TTC549 (cell line): ENCODE measurements around the gene CLPTM1.
"Not testable (repeated sequence)": the region's sequence is repeated elsewhere in the genome, so short reads cannot be mapped to it uniquely, and the experiment has no call there.

ENCODE experiments used
- FAIRE-seq: peaks from 2 replicates; lab custom pipeline; 2012; peaks lifted over from hg19 to GRCh38; lab: Jason Lieb, UNC

Gene CLPTM1

GRCh38 chr19:44975444-44975843 is 20.3 kb downstream of the CLPTM1 start:
- no peak for FAIRE-seq

GRCh38 chr19:44984005-44984404 is 28.8 kb downstream of the CLPTM1 start:
- no peak for FAIRE-seq

GRCh38 chr19:44985445-44985844 is 30.3 kb downstream of the CLPTM1 start:
- FAIRE-seq = no peak

GRCh38 chr19:44986389-44986788 is 31.2 kb downstream of the CLPTM1 start:
- no peak for FAIRE-seq

GRCh38 chr19:44987148-44987675 is 32.0 kb downstream of the CLPTM1 start:
- no peak for FAIRE-seq

GRCh38 chr19:44988273-44988672 is 33.1 kb downstream of the CLPTM1 start:
- no peak for FAIRE-seq

- no peak for FAIRE-seq
Measured at GRCh38 chr19:44988896-44989556, 33.8 kb downstream of the CLPTM1 start.

- no peak for FAIRE-seq
Measured at GRCh38 chr19:44990459-44990858, 35.3 kb downstream of the CLPTM1 start.

GRCh38 chr19:44990966-44991365 is 35.8 kb downstream of the CLPTM1 start:
- FAIRE-seq = no peak

GRCh38 chr19:44992336-44993163 is 37.4 kb downstream of the CLPTM1 start:
- FAIRE-seq = no peak

- no peak for FAIRE-seq
Measured at GRCh38 chr19:44993526-44993925, 38.3 kb downstream of the CLPTM1 start.

- no peak for FAIRE-seq
Measured at GRCh38 chr19:44993926-44994537, 38.9 kb downstream of the CLPTM1 start.

GRCh38 chr19:44998025-44998424 is 42.8 kb downstream of the CLPTM1 start:
- FAIRE-seq = no peak

- FAIRE-seq = not testable (repeated sequence)
Measured at GRCh38 chr19:44999131-44999925, 44.1 kb downstream of the CLPTM1 start.

- not testable (repeated sequence) for FAIRE-seq
Measured at GRCh38 chr19:45000665-45001064, 45.5 kb downstream of the CLPTM1 start.

GRCh38 chr19:45001087-45001739 is 46.0 kb downstream of the CLPTM1 start, which contains the start of gene RELB:
TSS of gene RELB (plus strand) at chr19:45001464. CDS start at chr19:45001580, 116 bp downstream.
- FAIRE-seq = no peak

GRCh38 chr19:45003485-45003884 is 48.3 kb downstream of the CLPTM1 start:
- no peak for FAIRE-seq

- no peak for FAIRE-seq
Measured at GRCh38 chr19:45005787-45006186, 50.6 kb downstream of the CLPTM1 start.

GRCh38 chr19:45008552-45008951 is 53.4 kb downstream of the CLPTM1 start:
- no peak for FAIRE-seq

GRCh38 chr19:45009625-45010255 is 54.6 kb downstream of the CLPTM1 start:
- no peak for FAIRE-seq

GRCh38 chr19:45010306-45010705 is 55.1 kb downstream of the CLPTM1 start:
- no peak for FAIRE-seq
